HG03469 (cell line): ENCODE measurements around the gene UBXN11.

Experiments
- ATAC-seq: cut with Tn5 transposase; IDR thresholded peaks from one replicate; pipeline ENCODE4 v1.9.1; 2021; ENCODE audit warnings: mild to moderate bottlenecking, moderate library complexity, moderate number of reproducible peaks; ENCODE audit not compliant: unreplicated experiment

UBXN11 gene, protein sequence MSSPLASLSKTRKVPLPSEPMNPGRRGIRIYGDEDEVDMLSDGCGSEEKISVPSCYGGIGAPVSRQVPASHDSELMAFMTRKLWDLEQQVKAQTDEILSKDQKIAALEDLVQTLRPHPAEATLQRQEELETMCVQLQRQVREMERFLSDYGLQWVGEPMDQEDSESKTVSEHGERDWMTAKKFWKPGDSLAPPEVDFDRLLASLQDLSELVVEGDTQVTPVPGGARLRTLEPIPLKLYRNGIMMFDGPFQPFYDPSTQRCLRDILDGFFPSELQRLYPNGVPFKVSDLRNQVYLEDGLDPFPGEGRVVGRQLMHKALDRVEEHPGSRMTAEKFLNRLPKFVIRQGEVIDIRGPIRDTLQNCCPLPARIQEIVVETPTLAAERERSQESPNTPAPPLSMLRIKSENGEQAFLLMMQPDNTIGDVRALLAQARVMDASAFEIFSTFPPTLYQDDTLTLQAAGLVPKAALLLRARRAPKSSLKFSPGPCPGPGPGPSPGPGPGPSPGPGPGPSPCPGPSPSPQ

DNA sequence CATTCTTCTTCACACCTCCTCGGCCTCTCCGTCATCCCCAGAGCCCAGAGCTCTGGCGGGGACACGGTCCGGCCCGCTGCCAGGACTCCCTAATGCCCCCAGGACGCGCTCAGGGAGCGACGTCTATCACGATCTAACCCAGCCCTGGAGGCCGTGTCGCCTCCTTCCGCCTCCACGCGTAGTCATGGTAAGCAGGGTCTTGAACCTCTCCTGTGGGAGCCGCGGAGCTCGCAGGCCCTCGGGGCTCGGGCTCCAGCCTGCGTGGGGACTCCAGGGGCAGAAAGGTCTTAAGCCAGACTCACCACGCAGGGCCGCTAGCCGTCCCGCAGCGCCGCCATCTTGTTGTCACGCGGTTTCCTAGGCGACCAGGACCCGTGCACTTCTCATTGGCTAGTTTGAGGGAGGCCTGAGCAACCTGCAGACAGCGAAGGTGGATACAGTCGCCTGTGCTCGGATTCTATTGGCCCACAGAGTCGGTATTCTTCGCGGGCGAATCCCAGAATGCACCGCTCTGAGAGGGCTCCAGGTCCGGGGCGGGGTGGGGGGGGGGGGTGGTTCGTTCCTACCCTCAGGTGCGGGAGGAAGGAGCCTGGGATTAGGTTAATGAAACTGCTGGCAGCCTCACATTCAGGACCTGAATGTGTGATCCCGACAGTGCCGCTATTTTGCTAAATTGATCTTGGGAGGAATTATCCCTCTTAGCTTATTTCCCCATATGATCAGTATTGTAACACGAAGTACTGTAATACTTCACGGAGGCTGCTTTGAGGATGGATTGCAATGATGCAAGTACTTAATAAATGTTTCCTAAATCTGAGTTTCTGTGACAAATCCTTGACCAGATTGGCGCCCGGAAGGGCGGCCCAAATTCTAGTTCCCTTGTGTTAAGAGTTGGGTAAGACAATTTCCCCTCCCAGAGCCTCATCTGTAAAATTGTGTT is at the start of gene UBXN11:
TSS of gene UBXN11 (minus strand) at position 347 of the 940 bp plus-strand sequence. CDS start 3,753 bp downstream, outside the sequence.
- ATAC-seq: peak; percentile 87

DNA sequence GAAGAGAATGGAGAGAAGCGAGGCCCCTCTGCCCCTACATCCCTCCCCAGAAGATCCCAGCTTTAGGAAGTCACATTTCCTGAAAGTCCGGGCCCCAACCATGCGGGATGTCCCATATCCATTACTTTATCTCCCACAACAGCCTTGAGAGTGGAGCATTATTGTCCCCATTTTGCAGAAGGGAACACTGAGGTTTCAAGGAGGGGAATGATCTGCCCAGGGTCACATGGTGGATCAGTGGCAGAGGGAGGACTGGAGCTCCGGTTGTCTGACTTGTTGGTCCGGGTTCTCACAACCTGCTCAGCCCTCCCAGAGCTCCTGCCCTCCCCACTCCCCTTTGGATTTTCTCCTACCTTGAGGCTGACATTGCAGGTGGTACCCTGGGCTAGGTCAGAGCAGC is 49.7 kb upstream of the UBXN11 start:
- ATAC-seq: no peak

DNA sequence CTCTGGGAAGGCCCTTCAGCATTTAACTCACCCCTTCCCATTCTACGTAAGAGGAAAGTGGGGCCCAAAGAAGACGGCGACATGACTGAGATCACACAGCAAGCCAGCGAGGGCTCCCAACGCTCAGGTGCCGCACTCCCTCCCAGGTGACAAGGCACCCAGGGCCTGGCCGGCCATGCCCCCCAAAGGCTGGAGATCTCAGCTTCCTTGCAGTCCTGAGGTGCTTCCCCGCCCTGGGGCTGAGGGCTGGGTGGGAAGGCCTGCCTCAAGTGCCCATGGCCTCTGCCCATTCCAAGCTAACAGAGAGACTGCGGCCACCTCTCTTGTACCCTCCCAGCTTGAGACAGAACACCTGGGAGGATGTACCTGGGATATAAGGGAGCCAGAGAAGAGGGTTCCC is 48.5 kb upstream of the UBXN11 start:
- ATAC-seq: no peak

DNA sequence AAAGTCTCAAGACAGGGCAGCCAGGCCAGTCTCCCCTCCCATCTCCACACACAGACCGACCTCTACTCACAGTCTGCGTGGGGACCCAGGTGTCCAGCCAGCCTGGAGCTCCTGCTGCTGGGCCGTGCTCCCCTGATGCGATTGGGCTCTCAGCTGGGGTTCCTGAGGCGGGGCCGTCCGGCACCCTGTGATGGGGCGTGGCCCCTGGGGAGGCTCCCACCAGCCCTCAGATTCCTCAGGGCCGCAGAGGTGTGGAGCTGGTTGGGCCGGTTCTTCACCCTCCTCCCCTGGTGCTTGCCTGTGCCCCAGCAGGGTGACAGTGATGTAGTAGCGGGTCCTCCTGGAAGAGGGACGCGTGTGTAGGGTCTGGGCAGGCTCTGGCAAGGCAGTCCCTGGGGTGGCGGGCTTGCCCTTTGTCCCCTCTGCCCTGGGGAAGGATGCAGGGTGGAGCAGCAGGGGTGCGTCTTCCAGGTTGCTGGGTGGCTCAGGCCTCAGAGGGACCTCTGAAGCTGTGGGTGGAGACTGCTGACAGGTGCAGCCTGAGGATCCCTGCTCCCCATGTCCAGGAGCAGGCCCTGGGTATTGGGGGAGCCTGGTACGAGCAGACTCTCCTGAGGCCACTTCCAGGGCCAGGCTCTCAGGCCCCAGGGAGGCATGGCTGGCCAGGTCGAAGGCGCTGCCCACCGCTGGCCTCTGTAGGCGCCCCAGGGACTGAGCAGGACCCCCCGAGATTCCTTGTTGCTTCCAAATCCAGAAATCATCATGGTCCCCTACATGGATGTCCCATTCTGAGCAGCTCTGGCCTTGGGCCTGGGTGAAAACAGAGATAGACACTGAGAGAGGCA is 47.8 kb upstream of the UBXN11 start, which contains the start of gene CRYBG2:
TSS of gene CRYBG2 (minus strand) at position 155 of the 845 bp plus-strand sequence. CDS start 7,473 bp downstream, outside the sequence.
- ATAC-seq: no peak

DNA sequence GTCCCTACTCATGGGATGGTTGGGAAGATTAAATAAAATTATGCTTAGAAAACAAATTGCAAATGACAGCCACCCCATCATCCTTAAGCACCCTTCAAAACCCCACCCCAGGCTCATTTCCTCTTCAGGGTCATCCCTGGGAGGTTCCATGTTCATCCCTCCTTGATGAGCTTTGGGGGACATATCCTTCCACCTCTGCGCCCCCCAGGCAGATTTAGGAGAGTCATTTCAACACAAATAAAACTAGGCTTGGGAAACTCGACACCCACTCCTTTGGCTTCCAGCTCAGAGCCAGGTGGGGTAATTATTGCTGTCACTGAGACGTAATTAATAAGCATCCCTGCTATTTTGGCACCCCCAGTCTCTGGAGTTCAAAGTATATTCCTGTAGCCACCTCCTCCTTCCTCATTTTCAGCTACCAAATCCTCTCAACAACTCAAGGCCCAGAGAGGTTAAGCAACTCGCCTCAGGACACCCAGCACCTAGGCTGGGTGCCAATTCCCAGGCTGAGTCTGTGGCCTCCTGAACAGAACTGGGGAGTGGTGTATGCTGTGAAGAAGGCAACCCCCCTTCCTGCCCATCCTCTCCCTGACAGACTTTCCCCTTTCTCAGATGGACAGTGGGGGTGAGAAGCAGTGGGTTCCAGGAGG is 46.9 kb upstream of the UBXN11 start:
- ATAC-seq: no peak

DNA sequence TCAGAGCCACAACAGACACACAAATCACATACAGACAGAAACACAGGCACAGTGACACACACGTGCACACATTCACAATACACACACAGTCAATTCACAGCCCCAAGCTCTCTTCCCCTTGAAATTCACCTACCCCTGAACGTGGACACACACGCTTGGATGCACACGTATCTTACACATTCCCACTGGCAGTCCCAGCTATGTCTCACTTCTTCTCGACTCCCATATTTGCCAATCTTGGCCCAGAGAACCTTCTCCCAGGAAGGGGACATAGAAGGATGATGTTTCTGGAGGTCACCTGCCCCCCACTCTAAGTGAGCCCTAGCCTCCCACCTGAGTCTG is 45.9 kb upstream of the UBXN11 start:
- no peak for ATAC-seq

DNA sequence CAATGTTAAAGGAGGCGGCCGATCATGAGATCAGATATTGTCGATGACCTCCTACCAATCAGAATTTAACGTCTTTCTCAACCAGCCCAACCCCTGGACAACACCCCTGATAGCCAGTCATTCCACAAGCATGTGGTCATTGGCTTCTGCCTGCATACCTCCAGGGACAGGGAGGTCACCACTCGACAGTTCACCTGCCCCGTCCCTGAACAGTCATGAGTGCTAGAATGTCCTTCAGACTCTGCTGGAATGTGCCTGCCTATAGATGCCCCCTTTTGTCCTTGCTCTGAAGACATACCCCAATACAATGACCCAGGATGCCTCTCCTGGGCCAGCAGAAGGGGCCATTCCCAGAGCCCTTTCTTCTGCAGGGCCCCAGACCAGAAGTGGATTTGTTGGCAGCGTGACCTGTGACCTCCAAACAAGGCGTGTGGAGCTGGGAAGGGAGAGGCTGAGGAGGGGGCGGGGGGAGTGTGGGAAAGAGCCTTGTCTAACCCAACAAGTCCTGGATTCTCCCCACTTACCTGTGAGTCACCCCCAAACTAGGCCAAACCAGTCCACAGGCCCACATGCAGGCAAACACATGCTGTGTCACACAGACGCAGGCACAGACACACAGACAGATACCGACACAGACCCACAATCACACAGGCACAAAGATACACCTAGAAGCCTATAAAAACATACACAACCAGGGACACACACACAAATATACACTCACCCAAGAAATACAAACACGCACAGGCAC is 45.3 kb upstream of the UBXN11 start:
- ATAC-seq: no peak

DNA sequence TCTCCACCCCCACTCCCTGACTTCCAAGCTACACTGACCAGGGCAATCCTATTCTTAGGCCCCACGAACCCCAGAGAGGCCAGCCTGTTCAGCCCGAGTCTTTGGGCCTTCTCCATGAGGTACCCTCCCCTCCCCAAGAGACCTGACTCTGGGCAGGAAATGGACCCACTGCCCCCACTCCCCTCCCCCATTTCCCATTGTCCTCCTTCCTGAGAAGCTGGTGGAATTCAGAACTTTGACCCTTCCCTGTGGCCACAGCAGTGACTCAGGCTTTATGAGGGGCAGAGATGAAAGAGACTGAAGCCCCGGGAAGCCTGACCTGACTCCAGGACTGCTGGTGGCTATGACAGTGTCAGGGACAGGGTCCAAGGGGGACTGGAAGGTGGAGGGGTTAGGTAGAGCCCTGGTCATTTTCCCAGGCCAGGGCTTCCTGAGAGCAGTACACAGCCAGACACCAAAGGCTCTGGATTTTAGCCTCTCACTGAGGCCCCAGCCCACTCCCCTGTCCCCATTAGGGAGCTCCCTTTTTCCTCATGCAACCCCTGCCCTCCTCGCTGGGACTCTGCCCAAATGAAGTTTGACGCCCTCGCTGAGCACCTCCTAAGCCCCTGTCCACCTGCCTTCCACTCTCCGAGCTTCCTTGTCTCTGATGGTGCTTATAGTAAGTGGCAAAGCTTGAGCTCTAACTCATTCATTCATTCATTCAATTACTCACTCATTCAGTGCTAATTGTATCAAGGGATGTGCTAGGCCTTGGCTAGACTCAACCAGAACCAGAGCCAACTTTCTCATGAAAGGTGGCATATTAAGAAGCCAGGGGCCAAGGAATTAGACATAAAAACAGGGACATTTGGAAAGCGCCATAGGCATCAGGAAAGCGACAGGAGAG is 44.5 kb upstream of the UBXN11 start:
- ATAC-seq: no peak

DNA sequence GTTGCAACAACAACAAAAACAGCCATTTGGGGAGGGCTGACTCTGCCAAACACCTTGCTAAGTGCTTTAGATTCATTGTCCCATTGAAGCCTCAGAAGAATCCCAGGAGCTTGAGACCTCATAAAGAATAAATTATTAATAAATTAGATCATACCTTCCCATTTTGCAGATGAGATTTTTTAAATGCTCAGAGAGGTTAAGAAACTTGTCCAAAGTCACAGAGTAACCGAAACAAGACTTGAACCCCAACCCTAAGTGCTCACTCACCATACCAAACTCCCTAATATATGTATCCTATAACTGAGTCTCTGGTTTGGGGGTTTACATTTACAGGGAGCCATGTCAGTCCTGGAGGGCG is 43.9 kb upstream of the UBXN11 start:
- ATAC-seq: no peak

DNA sequence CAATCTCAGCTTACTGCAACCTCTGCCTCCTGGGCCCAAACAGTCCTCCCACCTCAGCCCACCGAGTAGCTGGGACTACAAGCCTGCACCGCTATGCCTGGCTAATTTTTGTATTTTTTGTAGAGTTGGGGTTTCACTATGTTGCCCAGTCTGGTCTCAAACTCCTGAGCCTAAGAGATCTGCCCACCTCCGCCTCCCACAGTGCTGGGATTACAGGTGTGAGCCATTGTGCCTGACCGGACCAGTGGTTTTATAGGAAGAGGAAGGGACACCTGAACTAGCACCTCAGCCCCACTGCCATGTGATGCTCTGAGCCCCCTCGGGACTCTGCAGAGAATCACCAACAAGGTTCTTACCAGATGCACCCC is 43.4 kb upstream of the UBXN11 start:
- ATAC-seq: no peak

DNA sequence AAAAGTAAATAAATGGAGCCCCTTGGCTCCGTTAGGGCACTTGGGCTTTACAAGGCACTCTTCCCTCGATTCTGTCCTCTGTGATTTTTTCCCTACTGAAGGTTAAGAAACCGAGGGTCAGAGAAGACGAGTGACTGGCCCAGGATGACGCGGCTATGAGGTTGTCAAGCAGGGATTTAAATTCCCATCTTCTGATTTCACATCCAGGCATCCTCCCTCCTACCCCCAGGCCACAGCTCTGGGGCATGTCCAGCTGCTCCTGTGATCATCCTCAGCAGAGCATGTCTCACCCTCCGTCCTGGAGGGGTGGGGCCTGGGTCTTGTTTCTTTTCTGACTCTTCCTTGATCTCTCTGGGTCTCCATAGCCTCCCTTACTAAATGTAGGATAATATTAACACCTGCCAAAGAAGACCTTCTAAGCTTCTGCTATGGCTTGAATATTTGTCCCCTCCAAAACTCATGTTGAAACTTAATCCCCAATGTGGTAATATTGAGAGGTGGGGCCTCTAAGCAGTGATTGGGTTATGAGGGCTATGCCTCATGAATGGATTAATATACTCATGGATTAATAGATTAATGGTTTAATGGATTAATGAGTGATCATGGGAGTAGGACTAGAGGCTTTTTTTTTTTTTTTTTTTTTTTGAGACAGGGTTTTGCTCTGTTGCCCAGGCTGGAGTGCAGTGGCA is 42.9 kb upstream of the UBXN11 start:
- ATAC-seq: no peak

DNA sequence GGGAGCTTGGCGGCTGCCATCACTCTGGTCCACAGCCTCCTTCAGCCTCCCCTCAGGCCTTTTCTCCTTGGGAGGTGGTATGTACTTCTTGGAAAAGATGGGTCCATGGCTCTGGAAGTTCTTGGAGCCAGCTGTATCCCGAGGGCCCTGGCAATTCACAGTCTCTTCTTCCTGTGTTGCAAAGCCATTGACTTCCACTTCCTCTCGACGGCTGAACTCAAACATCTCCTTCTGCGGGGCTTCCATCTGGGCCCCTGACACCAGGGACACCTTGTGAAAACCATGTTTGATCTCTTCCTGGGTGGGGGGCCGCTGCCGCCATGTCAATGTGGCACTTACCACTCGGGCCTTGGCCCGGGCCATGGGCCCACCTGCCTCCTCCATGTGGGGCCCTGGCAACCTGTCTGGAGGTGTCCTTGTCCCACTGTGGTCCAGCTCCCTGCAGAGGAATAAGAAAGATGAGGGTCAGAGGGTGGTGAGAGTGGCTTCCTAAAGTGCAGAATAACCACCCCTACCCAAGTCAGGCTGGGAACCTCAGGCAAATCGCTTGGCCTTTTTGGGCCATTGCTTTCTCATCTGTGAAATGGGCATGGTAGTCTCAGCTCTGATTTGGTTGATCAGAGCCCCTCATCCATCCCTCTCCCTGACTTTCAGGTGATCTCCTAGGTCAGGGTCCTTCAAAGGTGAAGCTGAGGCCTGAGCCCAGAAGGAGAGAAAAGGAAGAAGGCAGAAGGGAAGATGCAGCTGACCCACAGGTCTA is 40.0 kb upstream of the UBXN11 start:
- no peak for ATAC-seq

DNA sequence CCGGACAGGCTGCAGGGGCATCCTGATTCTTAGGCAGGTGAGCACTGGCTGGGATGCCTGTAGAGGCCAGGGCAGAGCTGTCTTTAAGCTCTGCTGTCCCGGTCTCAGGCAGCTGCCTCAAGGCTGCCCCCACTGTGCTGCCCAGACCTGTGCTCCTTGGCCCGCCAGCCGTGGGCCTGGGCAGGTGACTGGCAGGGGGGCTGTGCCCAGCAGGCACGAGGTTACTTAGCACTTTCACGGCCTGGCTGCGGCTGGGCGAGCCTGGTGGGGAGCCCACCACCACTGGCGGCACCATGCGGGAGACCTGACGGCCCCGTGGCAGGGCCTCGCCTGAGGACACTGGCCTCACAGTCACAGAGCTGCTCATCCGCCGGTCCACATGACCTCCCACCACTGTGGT is 39.3 kb upstream of the UBXN11 start:
- ATAC-seq: no peak

DNA sequence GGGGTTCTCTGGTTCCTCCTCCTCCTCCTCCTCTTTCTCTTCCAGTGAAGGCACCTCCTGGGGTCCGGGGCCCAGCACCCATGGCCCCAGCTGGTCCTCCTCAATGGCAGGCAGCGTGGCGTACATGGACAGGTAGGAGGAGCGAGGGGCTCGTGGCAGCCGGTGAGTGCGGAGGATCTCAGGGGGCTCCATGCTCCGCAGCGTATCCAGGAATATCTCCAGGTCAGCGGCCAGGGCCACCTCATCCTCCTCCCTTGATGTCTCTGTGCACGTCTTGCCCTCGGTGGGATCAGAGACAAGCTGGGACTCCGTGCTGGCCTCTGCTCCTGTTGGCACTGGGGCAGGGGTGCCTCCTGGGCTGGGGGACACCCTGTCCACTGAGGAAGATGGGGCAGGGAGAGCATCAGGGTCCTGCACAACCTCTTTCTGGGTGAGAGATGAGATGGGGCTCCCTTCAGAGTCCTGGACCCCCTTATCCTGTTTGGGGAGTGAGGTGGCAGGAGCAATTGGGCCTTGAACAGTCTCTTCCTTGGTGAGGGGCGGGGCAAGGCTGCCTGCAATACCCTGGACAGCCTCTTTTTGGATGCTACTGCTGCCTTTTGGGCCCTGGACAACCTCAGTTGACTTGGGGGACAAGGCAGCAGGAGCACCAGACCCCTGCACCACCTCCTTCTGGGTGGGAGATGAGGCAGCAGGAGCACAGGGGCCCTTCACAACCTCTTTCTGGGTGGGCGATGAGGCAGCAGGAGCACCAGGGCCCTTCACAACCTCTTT is 37.9 kb upstream of the UBXN11 start:
- no peak for ATAC-seq

DNA sequence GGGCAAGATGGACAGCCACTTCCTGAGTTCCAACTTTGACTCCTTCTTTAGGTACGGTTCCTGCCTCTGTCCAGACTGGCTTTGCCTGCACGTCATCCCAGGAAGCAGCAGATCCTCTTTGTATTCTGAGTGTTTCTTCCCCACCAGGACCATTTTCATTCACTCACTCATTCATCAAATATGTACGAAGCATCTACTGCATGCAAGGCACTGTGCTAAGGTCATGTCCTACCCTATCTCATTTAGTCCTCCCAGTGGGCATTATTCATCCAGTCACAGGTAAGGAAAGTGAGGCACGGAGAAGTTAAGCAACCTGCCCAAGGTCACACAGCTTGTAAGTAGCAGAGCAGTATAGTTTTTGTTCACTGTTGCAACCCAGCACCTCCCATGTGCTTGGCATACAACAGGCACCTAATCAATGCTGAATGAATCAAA is 33.6 kb upstream of the UBXN11 start:
- no peak for ATAC-seq

DNA sequence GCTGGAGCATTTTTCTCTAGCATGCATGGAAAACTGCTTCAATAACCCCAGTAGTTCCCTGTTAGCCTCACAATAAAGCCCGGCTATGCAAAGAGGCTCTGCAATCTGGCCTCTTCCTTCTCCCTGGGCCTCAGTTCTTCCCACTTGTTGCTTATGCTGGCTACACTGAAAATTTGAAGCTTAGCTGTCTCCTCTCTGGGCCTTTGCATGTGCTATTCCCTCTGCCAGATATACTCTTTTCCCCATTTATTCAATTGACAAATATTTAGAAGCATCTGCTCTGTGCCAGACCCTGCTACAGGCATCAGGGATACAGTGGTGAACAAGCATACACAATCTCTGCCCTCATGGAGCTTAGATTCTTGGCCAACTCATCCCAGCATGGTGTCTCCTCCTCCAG is 32.2 kb upstream of the UBXN11 start:
- no peak for ATAC-seq

DNA sequence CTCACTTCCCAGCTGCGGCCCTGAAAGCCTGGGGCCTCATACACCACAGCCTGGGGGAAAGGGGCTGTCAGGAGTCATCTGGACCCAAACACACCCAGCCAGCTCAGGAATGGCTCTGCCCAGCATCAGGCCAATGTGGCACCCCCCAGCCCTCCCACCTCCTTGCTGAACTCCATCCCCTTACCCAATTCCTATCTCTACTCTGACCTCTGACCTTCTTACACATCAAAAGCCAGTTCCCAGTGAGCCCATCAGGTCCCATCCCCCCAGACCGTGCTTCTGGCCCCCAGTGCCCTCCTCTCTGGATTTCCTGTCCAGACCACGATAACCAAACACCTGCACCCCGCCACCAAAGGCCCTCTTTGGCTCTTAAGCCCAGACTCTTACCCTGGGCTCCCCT is 31.2 kb upstream of the UBXN11 start:
- no peak for ATAC-seq
